Gastroesophageal sphincter (tissue), 3 donors: ENCODE data around the gene HMGCR.

Experiments
- CTCF ChIP-seq, 4 experiments: fragments of 200-600 bp in 2 of 4; fragments of 450-650 bp in 2 of 4; sonication (generic) in 1 of 4; IDR thresholded peaks; one replicate each; pipeline ENCODE4 v1.5.1; 2017 to 2019; ENCODE audit warnings: antibody characterized with exemption in 4 of 4, mild to moderate bottlenecking in 2 of 4, moderate library complexity in 2 of 4
- POLR2A ChIP-seq, 2 donors: fragments of 450-650 bp; IDR thresholded peaks; one replicate each; pipeline ENCODE4 v1.6.1; 2017; ENCODE audit warnings: antibody characterized with exemption in 2 of 2, mild to moderate bottlenecking in 2 of 2, moderate library complexity in 1 of 2
- POLR2AphosphoS5 ChIP-seq: sonication (generic); formaldehyde crosslinking; IDR thresholded peaks from one replicate; pipeline ENCODE4 v1.6.1; 2017; ENCODE audit warnings: antibody characterized with exemption

GRCh38 chr5:75367401-75367800 lies 30.4 kb downstream of the HMGCR start:
- TF ChIP-seq CTCF (IDR thresholded peaks at IDR 0.05) (no peak), POLR2AphosphoS5 (no peak), POLR2A (IDR thresholded peaks at IDR 0.05) (no peak)
